HG03108 (cell line): ENCODE measurements around the gene EHBP1.
"Not testable (repeated sequence)": the region's sequence is repeated elsewhere in the genome, so short reads cannot be mapped to it uniquely, and the experiment has no call there.

Experiments
- ATAC-seq: cut with Tn5 transposase; IDR thresholded peaks from one replicate; pipeline ENCODE4 v1.9.1; 2021; ENCODE audit warnings: moderate library complexity; ENCODE audit not compliant: unreplicated experiment

Gene EHBP1

DNA sequence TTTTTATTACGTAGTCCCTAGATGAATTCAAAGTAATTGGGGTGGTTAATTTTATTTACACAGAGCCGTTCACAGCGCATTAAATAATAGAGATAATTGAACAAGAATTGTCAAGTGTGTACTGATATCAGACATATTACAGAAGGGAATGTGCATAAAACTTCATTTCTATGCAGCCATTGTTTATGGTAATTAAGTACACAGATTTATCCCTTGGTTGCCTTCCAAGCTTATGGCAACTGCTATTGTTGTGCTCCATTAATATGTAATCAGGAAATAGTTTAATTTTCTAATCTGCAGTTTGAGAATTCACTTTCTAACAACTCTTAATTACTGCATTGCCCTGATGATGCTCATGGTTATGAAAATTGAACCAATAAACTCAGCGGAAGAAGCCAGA, 297.8 kb downstream of the EHBP1 start:
- ATAC-seq, result no peak

DNA sequence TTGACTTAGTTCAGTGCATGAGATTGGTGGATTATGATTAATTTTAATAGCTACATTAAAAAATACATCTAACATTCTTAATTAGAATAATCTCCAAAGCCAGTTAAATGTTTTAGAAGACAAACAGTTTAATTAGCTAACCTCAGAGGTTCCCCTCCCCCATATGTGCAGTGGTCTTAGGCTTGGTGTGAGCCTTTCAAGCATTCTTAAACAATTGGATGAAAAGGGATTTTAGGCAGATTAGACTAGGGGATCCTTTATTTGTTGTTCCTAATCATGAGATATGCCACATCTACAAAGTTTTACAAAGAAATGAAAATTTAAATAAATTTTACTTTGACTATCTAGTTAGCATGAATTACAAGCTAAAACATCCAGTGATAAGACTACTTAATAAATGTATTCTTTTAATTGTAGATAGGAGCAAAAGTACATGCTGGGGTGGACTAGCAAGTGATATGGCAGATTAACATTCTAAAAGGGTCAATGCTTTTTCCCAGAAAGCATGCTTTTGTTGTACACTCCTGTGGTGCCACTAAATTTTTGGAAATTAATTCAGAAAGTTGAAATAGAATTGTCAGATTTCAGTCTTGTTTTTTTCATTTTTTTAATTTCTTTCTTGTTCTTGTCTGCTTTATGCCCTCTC, 302.4 kb downstream of the EHBP1 start:
- no peak for ATAC-seq

DNA sequence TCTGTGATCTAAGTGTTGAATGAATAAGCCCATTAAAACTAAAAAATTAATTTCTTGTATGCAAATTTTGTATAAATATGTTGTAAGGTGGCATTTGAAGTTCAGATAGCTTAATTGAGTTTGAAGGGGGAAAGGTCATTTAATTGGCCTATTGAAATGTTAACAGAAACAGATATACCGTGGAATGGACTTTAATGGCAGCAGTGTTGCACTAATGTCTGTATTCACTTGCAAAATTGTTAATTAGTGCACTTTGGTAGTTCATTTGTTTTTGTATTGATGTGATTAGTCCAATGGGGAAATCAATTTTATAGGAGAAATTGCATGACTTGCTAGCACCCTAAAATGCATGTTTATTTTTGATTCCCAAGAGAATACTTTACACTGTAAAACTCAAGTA, 303.3 kb downstream of the EHBP1 start:
- no peak for ATAC-seq

DNA sequence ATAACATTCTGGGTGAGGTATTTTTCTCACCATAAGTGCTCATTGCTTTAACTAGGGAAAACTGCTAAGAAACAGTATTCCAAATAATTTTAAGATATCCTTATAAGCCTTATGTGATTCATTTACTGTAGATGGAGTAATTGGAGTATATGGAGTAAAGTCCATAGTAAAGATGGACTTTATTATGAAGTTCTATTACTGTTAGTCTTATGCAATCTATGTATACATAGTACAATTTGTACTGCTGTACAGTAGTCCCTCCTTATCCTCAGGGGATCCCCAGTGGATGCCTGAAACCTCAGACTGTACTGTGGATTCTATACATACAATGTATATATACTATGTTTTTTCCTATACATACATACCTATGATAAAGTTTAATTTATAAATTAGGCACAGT, 304.0 kb downstream of the EHBP1 start:
- ATAC-seq, result no peak

DNA sequence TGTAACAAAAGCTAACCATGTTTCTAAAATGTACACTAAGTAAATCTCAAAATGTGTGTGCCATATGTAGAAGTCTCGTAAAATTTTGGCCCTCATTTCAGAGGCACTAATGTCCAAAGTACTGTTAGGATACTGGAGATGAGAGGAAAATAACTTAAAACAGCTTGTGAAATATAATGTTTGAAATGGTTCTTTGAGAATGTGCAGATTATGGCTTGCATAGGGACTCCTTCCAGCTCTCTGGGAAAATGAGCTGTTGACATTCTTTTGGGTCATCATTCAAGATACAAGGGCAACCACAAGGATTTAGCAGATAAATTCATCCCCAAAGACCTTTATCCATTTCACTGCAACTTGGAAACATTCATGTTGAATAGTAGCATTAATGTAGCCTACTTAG, 307.0 kb downstream of the EHBP1 start:
- ATAC-seq, result no peak

DNA sequence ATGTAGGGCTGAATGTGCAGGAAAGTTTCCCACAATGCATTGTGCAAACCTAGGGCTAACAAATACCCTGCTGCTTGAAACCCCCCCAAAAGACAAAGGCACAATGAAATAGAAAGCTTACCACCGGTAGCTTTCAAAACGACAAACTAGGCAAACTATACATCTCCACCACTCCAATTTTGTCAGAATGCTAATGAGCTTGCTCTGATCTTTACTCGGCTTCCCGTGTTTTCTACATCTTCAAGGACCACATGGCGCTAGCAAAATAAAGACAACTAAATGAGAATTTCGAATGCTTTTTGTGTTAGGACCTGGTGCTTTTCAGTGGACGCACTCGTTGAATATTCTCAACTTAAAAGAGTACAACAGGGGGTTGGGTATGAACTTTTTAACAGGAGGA, 307.9 kb downstream of the EHBP1 start:
- ATAC-seq, result no peak

DNA sequence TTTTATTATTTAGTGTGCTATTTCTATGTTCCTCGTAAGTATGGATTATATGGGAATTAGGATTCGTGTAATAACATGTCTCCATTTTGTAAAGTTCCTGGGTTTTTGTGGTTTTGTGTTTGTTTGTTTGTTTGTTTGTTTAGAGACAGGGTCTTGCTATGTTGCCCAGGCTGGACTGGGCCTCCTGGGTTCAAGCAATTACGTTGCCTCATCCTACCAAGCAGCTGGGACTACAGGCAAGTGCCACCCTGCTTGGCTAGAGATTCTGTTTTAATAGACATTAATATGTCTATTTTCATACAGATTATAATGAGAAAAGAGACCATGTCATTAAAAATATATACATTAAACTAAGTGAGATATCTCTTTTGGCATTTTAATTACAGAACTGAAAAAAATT, 309.9 kb downstream of the EHBP1 start:
- ATAC-seq, result no peak

DNA sequence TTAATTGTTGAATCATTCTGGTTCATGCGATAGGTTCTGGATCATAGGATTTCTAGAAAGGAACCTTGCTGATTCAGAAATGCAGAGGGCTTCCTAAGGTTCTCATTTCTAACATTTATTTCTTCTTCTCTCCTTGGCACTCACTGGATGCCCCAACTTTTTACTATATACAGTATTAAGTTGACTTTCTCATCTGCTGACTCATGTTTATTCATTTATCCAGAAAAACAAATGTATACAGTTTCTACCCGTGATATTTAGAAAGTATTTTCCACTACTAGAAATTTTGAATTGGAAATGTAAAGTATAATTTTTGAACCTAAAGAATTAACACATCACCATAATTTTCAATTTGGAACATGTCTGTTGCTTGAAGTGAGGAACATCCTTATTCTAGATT, 312.9 kb downstream of the EHBP1 start:
- no peak for ATAC-seq

DNA sequence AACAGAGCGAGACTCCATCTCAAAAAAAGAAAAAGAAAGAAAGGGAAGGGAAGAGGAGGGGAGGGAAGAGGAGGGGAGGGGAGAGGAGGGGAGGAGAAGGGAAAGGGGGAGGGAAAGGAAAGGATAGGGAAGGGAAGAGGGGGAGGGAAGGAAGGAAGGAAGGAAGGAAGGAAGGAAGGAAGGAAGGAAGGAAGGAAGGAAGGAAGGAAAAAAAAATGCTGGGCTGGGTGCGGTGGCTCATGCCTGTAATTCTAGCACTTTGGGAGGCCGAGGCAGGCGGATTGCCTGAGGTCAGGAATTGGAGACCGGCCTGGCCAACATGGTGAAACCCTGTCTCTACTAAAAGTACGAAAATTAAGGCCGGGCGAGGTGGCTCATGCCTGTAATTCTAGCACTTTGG, 314.2 kb downstream of the EHBP1 start:
- not testable (repeated sequence) for ATAC-seq

DNA sequence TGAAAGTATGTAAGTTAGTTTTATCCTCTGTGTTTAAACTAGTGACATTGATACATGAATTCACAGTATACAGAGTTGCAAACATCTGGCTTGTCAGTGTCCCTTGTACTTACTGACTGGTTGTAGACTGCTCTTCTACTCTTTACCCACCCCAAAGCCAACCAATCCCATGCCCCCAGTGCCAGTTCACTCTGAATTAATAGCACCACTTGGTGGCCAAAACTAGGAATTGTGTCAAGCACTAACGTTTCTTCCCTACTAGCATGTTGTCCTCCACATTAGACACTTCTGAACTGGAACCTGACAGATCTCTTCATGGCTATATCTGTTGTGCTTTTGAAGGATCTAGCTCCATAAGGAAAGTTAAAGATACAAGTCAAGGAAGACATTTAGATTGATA, 317.9 kb downstream of the EHBP1 start:
- ATAC-seq, result no peak

DNA sequence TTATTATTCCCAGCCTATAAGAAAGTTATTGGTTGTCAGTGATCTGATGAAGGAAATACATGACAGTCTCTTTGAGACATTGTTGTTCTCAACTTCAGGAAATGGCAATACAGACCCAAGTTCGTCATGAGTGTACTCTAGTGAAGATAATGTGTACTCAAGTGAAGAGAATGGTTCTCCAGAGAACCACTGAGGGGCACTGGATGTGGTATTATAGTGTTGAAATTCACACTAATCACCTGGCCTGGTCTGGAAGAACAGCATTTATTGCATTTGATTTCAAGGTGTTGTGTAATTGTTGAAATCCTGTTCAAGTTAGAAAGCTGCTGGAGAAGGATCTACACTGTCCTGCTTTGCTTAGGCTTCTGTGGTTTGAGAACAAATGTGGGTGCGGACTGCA, 321.7 kb downstream of the EHBP1 start:
- no peak for ATAC-seq

DNA sequence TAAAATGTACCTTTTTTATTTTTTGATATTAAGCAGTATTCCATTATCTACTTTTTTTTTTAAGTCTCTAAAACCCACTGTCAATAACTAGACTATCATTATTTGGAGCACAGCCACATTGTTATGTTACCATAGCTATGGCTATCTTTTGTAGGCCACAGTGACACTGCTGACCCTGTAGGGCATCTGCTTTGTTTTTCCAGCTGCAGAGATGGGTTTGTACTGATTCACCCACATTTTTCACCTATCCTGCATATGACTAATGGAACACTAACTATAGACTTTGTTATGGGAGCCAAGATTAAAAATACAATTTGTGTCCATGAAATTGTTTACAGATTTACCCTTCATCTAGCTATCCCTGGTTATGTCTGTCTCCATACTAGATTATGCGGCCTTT, 323.5 kb downstream of the EHBP1 start:
- ATAC-seq, result no peak

DNA sequence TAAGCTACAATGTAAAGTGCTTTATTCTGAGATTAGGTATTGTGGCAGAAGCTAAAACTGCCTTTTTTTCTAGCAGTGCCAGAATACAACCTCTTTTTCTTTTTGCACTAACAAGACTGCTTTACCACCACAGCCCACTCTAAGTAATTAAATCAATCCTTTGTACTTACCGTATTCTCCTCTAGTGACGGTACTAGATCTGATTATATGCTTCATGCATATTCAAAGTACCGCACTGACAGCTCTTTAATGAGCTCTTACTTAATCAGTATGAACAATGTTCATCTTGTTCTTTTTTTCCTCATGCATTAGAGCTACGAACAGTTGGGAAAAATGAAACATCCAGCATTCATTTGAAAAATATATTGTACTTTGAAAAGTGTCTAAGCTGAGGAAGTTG, 329.0 kb downstream of the EHBP1 start:
- ATAC-seq, result no peak

DNA sequence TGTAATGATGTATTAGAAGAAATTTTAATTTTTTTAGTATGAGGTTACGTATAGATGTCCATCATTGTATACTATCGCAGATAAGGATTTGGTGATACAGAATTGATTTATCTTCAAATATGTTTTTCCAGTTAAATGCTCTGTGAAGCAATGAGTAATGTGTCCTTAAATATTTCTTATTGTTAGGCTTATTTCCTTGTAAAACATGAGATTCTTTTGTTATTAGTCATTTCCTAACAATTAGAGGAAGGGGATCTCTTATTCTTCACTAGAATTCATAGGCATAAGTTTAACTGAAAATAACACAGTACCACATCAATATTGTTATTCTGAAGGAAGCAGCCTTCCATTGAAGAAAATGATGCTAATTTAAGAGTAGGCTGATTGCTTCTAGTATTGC, 329.7 kb downstream of the EHBP1 start:
- ATAC-seq, result no peak

DNA sequence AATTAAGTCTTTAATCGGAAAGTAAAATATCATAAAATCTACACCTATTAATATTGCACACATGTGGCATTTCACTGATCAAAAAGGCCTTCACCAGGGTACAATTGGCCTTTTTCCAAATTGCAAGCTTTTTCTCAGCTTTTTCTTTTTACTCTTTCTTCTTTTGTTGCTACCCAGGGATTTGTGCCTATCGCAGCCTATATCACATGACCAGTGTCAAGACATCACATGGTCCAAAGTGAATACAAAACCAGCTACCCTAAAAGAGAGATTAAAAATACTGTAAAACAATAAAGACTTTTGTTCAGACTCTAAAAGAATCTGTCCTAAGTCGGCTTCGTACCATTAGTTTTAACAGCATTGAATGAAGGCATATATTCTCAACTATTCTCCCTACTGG, 330.1 kb downstream of the EHBP1 start:
- no peak for ATAC-seq

DNA sequence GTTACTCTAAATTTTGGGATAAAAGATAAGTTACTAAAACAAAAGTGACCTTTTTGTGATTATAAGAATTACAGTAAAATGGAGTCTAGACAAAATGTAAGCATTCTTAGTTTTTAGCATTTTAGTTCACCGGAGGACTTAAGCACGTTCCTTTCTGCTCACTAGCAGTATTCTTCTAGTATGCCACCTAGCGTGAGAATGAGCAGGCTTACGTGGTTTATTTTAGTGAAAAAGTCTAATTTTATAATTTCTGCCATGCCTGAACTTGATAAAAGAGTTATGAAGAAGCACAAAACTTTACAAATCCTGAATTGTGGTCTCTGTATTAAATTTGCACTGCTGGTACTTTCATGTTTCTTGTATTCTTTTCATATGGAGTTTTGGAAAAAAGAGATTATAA, 332.5 kb downstream of the EHBP1 start:
- no peak for ATAC-seq

DNA sequence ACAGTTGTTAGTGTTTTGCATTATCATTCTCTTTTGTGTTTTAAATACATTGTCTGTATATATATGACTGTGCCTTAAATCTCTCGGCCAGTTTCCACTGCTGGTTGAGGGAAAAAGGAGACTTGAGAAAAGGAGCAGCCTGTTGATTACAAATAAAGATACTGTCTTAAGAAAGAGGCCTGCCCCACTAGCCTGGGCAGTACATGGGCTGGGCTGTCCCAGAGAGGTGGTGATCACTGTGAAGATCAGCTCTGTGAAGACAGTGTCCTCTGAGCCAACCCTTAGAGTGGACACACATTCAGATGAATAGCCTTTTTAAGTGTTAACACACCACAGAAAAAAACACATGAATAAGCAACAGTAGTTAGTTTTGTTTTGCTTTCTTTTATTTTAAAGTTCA, 335.1 kb downstream of the EHBP1 start:
- ATAC-seq, result no peak

DNA sequence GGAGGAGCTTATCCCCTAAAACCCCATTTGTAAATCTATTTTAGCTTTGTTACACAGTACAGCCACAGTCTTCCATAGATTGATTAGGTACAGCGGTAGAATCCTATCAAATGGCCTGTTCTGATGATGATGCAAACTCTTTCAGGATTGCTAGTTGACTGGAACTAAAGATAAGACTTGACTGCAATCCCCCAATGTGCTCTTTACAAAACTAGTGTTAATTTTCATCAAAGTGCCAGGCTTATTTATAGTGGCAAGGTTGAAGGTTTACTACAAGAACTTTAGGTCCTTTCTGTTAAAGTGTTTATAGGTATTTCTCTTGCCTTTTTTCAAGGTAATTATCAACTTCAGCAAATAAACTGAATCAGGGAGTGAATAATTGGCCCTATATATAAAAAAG, 336.1 kb downstream of the EHBP1 start:
- ATAC-seq, result no peak

DNA sequence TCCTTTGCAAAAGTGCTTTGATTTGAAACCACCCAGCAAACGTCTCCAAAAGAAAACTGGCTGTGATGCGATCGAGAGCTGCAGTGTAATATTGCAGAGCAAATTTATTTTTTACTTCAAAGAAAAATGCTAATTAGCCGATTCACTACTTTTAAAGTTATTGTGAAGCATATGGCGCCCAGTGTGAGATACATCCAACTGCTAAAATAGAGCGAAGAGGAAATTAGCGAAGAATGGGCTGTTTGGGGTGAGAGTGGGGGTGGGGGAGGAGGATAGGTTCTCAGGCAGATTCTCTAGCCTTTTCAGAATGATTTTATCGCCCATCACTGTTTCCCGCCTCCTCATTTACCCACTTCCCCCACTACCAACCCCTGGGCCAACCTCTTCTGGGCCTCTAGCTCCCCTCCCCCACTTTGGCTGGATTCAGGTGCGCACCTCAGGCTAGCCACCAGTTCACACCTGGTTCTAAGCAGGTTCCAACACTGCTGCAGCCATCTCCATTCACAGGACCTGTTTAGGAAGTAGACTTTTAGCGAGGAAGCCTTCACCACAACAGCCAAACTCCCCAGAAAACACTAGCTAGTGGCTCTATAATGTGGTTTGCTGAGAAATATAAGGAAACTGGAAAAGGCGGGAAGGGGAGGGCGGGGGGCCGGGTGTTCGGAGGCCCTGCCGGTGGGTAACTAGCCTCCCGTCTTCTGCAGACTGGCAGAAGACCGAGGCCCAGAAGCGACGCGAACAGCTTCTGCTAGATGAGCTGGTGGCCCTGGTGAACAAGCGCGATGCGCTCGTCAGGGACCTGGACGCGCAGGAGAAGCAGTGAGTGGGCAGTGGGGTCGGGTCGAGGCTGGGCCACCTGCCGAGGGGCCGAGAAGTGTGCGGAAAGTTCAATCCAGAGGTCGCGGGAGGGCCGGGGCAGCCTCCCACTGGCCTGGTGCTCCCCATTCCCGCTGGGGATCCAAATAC, 339.1 kb downstream of the EHBP1 start:
- no peak for ATAC-seq

DNA sequence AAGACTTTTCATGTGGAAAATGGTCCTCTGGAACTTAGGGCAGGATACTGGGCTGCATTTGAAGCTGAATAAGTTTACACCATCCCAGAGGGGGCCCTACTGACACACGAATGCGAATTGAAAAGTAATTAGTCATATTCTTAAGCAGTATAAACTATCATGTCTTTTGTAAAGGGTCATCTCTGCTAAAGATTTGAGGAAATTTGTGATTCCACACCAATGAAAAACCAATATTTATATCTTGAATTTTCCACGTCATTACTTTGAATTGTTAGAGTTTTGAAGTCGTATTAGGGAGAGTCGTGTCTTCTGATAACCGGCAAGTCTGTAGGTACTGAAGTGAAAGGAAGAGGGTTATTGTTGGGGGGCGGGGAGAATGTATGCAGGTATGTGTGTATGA, 341.0 kb downstream of the EHBP1 start:
- ATAC-seq, result no peak

DNA sequence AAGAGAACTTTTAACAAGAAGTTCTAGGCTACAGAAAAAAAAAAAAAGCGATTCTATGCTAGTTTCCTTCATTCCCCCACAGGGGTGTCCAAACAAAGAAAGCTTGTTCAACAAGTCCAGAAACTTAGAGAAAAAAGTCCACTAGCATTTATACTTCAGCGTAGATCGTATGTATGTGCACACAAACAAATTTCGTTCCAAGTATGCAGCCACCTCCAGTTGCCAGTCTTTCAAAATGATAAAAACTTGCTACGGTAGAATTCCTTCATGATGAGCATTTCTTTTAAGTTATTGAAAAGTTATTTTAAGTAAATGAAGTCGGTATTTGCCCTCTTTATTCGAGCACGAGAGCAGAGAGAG, 341.4 kb downstream of the EHBP1 start:
- ATAC-seq, result no peak
